Fibroblast of lung (primary cell): ENCODE results near the gene LAPTM5.

Experiments used
- EZH2 ChIP-seq: IDR thresholded peaks from 2 replicates; pipeline ENCODE4 v1.5.1; 2012; ENCODE audit warnings: low read length, control low read depth, mild to moderate bottlenecking; ENCODE audit errors: missing control alignments
- TF ChIP-seq, protein P1 (sequence below), 2 donors: IDR thresholded peaks in 1 of 2; conservative IDR thresholded peaks in 1 of 2; 1 replicate in 1 of 2; 2 replicates in 1 of 2; pipeline ENCODE4 v1.5.1; 2011 to 2012; ENCODE audit warnings: low read length in 2 of 2, control low read depth in 1 of 2, inconsistent platforms in 1 of 2, low read depth in 1 of 2, mild to moderate bottlenecking in 1 of 2

DNA sequence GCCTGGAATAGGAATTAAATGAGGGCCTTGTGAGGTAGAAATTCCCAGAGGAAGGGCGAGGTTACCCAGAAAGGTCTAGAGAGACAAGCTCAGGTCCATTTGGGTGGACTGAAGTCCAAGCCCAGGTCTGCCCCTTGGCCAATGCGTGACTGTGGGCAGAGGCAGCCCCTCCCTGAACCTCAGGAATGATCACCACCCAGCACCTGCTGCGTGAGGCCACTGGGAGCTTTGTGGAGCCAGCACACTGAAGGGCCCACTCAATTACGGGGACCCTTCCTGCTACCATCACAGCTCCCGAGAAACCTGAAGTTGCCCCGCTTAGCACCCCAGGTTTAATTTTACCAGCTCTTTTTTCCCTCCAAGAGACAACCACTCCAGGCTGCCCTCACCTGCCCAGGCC is 27.7 kb downstream of the LAPTM5 start:
- TF ChIP-seq, protein P1, sequence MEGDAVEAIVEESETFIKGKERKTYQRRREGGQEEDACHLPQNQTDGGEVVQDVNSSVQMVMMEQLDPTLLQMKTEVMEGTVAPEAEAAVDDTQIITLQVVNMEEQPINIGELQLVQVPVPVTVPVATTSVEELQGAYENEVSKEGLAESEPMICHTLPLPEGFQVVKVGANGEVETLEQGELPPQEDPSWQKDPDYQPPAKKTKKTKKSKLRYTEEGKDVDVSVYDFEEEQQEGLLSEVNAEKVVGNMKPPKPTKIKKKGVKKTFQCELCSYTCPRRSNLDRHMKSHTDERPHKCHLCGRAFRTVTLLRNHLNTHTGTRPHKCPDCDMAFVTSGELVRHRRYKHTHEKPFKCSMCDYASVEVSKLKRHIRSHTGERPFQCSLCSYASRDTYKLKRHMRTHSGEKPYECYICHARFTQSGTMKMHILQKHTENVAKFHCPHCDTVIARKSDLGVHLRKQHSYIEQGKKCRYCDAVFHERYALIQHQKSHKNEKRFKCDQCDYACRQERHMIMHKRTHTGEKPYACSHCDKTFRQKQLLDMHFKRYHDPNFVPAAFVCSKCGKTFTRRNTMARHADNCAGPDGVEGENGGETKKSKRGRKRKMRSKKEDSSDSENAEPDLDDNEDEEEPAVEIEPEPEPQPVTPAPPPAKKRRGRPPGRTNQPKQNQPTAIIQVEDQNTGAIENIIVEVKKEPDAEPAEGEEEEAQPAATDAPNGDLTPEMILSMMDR (conservative IDR thresholded peaks at IDR 0.05 in 1 of 2, IDR thresholded peaks at IDR 0.05 in 1 of 2; ENCODE audit: low read depth in 1 of 2, low read length in 2 of 2), result no peak
- no peak for TF ChIP-seq EZH2
